Epithelial cell of proximal tubule (primary cell): ENCODE measurements around the gene MPEG1. TPM values are rescaled to one million over a fixed set of nuclear protein-coding genes. Genes with fewer than 3 reads are reported as not detected.

ENCODE experiments used
- DNase-seq: peaks from one replicate; pipeline ENCODE4 v3.0.0-alpha.2; 2011; ENCODE audit warnings: low read depth
- H3K4me3 ChIP-seq: 2 replicates; pipeline ENCODE4 v1.5.1; 2011; ENCODE audit warnings: low read depth, mild to moderate bottlenecking, low read length
- CTCF ChIP-seq: conservative IDR thresholded peaks from 2 replicates; pipeline ENCODE4 v1.5.1; 2012; ENCODE audit warnings: low read depth, mild to moderate bottlenecking, low read length
- total RNA-seq: library from RNA; depleted of rRNA; stranded (reverse); fragments of >200 nt; gene quantifications from 2 replicates; pipeline ENCODE4 v1.2.3, GENCODE V29; 2015

Gene MPEG1
- total RNA-seq, 1 donor from 2014 or later, result not detected

- TF ChIP-seq CTCF, result no peak
- H3K4me3 ChIP-seq, result no peak overlapping the region
- DNase-seq, result no peak
These were observed 14.0 kb downstream of the MPEG1 start for GRCh38 chr11:59198726-59199125.

GRCh38 chr11:59197991-59198390 lies 14.7 kb downstream of the MPEG1 start:
- H3K4me3 ChIP-seq, result no peak overlapping the region
- no peak for TF ChIP-seq CTCF
- no peak for DNase-seq

GRCh38 chr11:59196777-59197176 lies 15.9 kb downstream of the MPEG1 start:
- no peak for DNase-seq
- no peak overlapping the region for H3K4me3 ChIP-seq
- no peak for TF ChIP-seq CTCF

DNA sequence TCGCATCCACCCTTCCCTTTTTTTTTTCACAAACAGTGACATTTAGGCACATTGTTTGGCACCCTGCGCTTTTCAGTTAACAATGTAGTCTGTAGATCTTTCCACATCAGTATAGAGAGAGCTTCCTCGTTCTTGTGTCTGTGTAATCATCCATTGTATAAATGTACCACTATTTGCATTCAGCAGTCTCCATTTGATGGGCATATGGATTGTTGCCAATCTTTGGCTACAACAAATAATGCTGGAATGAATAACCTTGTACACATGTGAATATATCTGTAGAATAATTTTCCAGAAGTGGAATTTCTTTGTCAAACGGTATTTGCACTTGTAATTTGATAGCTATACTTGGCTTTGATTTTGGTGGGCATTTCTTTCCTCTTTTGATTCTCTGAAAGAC lies 17.1 kb downstream of the MPEG1 start:
- no peak for TF ChIP-seq CTCF
- no peak for DNase-seq
- H3K4me3 ChIP-seq, result no peak overlapping the region

- DNase-seq, result no peak
- TF ChIP-seq CTCF, result no peak
- no peak overlapping the region for H3K4me3 ChIP-seq
These were observed 19.1 kb downstream of the MPEG1 start for GRCh38 chr11:59193587-59194130.

DNA sequence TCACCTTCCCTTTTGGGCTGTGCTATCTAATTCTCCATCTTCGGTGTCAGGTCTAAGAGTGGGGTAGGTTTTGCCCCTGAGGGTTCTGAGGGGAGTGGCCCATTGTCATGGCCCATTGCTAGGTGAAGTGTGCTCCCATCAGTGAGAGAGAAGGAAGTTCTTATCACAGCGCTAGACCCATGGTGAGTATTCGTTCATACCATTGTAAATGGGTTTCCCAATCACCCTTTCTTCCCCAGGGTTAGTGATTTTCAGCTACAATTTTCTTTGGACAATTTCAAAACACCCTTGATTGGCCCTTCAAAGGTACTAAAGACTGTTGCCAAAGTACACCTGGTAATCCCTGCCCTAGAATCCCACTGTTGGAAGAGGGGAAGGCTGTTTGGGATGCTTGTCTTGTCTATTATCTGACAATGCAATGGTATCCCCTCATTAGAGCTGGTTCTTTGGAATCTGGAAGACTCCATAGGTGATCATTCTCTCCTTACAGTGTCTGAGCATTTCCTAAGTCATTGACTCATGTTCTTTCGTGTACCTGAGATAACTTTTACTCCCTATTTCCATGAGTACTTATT lies 20.2 kb downstream of the MPEG1 start:
- DNase-seq, result no peak
- TF ChIP-seq CTCF, result no peak
- no peak overlapping the region for H3K4me3 ChIP-seq

DNA sequence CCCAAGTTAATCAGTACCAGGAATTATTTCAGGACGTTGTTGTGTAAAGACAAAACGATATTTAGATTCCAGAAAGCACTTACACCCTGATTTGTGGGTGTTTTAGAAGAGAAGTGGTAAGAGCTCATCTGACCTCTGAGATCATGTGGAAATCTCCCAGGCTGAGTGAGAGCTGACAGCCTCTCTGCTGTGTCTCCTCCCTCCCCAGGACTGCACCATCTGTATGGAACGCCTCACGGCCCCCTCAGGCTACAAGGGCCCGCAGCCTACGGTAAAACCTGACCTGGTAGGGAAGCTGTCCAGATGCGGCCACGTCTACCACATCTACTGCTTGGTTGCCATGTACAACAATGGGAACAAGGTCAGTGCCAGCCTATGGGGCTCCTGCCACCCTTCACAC lies 20.8 kb downstream of the MPEG1 start:
- no peak overlapping the region for H3K4me3 ChIP-seq
- no peak for DNase-seq
- no peak for TF ChIP-seq CTCF
